ENCODE measurements around the gene FLT4. TPM values are rescaled to one million over a fixed set of nuclear protein-coding genes. Genes with fewer than 3 reads are reported as not detected.

Gene FLT4
- total and polyA plus RNA-seq, 2 donors (not counting 1 experiment from before 2014, with no cell fraction given): 0.01 TPM; not detected in 1

DNA sequence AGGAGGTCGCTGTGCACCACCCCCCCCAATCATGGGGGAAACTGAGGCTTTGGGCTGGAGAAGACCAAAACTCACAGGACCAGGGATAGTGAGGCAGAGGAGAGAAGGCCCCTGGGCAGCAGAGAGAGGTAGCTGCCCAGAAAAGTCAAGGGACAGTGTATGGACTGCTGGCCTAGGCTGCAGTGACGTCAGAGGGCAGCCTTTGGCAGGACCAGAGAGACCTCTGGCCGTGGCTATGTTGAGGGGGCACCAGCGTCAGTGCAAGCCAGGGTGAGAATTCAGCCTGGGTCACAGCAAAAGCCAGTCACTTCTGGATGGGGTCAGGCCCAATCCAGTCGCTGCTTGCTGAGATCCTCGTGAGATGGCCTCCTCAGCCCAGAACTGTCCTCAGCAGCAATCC is 26.5 kb downstream of the FLT4 start:
- H3K9me3 Mint-ChIP-seq (ENCODE audit: insufficient read depth): no peaks in the 10 kb centered on the region
- no peak for TF ChIP-seq EZH2 (IDR thresholded peaks at IDR 0.05; ENCODE audit: borderline replicate concordance, insufficient read depth, low read depth, low read length, poor library complexity, severe bottlenecking)
- TF ChIP-seq, protein P1, sequence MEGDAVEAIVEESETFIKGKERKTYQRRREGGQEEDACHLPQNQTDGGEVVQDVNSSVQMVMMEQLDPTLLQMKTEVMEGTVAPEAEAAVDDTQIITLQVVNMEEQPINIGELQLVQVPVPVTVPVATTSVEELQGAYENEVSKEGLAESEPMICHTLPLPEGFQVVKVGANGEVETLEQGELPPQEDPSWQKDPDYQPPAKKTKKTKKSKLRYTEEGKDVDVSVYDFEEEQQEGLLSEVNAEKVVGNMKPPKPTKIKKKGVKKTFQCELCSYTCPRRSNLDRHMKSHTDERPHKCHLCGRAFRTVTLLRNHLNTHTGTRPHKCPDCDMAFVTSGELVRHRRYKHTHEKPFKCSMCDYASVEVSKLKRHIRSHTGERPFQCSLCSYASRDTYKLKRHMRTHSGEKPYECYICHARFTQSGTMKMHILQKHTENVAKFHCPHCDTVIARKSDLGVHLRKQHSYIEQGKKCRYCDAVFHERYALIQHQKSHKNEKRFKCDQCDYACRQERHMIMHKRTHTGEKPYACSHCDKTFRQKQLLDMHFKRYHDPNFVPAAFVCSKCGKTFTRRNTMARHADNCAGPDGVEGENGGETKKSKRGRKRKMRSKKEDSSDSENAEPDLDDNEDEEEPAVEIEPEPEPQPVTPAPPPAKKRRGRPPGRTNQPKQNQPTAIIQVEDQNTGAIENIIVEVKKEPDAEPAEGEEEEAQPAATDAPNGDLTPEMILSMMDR (IDR thresholded peaks at IDR 0.05): no peak
- H3K36me3 ChIP-seq (replicated peaks in 1 of 2; ENCODE audit: control extremely low read depth in 1 of 2, control insufficient read depth in 1 of 2, extremely low read depth in 1 of 2, insufficient read depth in 2 of 2, low read length in 1 of 2): no peaks in the 10 kb centered on the region
- DNase-seq (no peak), ATAC-seq (ENCODE audit: low read depth) (no peak)
- H3K4me1 Mint-ChIP-seq: peaks cover 2% of the 10 kb centered on the region
- no peaks in the 10 kb centered on the region for H4K20me1 ChIP-seq (ENCODE audit: control insufficient read depth, insufficient read depth, low read length, poor library complexity, severe bottlenecking)
- ChIA-PET CTCF (no interaction called here), POLR2A (no interaction called here)
- no peak overlapping the region for H3K4me2 ChIP-seq (replicated peaks; ENCODE audit: low read depth, low read length, poor library complexity, severe bottlenecking)
- 80% methylated on average over 6 of the region's 6 CpGs for WGBS (ENCODE audit: insufficient coverage)
- H3K27me3 Mint-ChIP-seq: no peaks in the 10 kb centered on the region
- H2AFZ ChIP-seq (ENCODE audit: insufficient read depth, low read depth, low read length, poor library complexity, severe bottlenecking): no peak overlapping the region
- no peak overlapping the region for H3K4me3 Mint-ChIP-seq
- H3K27ac ChIP-seq (ENCODE audit: low read length in 2 of 2): no peak overlapping the region
- intact Hi-C loops (cut with micrococcal nuclease): no loop called here
- no peak overlapping the region for H3K4me3 ChIP-seq (ENCODE audit: control extremely low read depth in 1 of 5, extremely low read depth in 1 of 5, insufficient read depth in 1 of 5, low read depth in 2 of 5, low read length in 4 of 5)
- no peaks in the 10 kb centered on the region for H3K27me3 ChIP-seq (replicated peaks in 1 of 4; ENCODE audit: control extremely low read depth in 1 of 4, control insufficient read depth in 3 of 4, insufficient read depth in 4 of 4, low read length in 3 of 4)
- H3K4me1 ChIP-seq (ENCODE audit: control insufficient read depth in 2 of 2, insufficient read depth in 2 of 2, low read length in 2 of 2): no peaks in the 10 kb centered on the region
- H3K79me2 ChIP-seq (ENCODE audit: control insufficient read depth, insufficient read depth, low read length): no peaks in the 10 kb centered on the region
- H3K9ac ChIP-seq (ENCODE audit: low read length): no peak overlapping the region
- no peak overlapping the region for H3K27ac Mint-ChIP-seq
- peaks cover 0 to 2% (median 0%) of the 10 kb centered on the region in 3 donors for H3K9me3 ChIP-seq (ENCODE audit: control extremely low read depth in 1 of 3, control insufficient read depth in 2 of 3, insufficient read depth in 1 of 3, low read length in 2 of 3)

DNA sequence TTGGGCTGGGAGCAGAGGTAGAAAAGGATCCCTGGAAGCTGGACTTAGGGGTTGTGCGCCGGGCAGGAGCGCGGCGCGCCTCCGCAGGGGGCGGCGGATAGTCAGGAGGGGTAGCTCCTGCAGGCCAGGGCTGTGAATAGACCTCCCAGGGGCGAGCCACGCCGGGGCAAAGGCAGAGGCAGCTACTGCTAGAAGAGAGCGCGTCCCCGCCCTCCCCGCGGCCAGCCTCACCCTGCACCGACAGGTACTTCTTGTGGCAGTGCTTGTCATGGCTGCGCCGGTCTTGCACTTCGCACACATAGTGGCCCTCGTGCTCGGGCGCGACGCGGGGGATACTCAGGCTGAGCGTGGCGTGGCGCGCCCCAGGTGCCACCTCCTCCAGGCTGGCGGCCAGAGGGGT is 28.1 kb downstream of the FLT4 start:
- no peak overlapping the region for H3K27ac Mint-ChIP-seq
- peaks cover 2% of the 10 kb centered on the region for H3K4me1 Mint-ChIP-seq
- peaks cover 0 to 2% (median 0%) of the 10 kb centered on the region in 3 donors for H3K9me3 ChIP-seq (ENCODE audit: control extremely low read depth in 1 of 3, control insufficient read depth in 2 of 3, insufficient read depth in 1 of 3, low read length in 2 of 3)
- no peak overlapping the region for H3K4me3 ChIP-seq (ENCODE audit: control extremely low read depth in 1 of 5, extremely low read depth in 1 of 5, insufficient read depth in 1 of 5, low read depth in 2 of 5, low read length in 4 of 5)
- no peaks in the 10 kb centered on the region for H3K27me3 Mint-ChIP-seq
- no peaks in the 10 kb centered on the region for H4K20me1 ChIP-seq (ENCODE audit: control insufficient read depth, insufficient read depth, low read length, poor library complexity, severe bottlenecking)
- no peaks in the 10 kb centered on the region for H3K36me3 ChIP-seq (replicated peaks in 1 of 2; ENCODE audit: control extremely low read depth in 1 of 2, control insufficient read depth in 1 of 2, extremely low read depth in 1 of 2, insufficient read depth in 2 of 2, low read length in 1 of 2)
- no peak overlapping the region for H2AFZ ChIP-seq (ENCODE audit: insufficient read depth, low read depth, low read length, poor library complexity, severe bottlenecking)
- H3K9me3 Mint-ChIP-seq (ENCODE audit: insufficient read depth): no peaks in the 10 kb centered on the region
- peaks cover 0 to 3% (median 0%) of the 10 kb centered on the region in 4 experiments for H3K27me3 ChIP-seq (replicated peaks in 1 of 4; ENCODE audit: control extremely low read depth in 1 of 4, control insufficient read depth in 3 of 4, insufficient read depth in 4 of 4, low read length in 3 of 4)
- H3K4me3 Mint-ChIP-seq: no peak overlapping the region
- no peak for DNase-seq
- POLR2A ChIA-PET: no interaction called here
- no peak overlapping the region for H3K9ac ChIP-seq (ENCODE audit: low read length)
- no peak for ATAC-seq (ENCODE audit: low read depth)
- no peaks in the 10 kb centered on the region for H3K4me1 ChIP-seq (ENCODE audit: control insufficient read depth in 2 of 2, insufficient read depth in 2 of 2, low read length in 2 of 2)
- 97% methylated on average over 32 of the region's 32 CpGs for WGBS (ENCODE audit: insufficient coverage)
- H3K4me2 ChIP-seq (replicated peaks; ENCODE audit: low read depth, low read length, poor library complexity, severe bottlenecking): no peak overlapping the region
- no peak for TF ChIP-seq EZH2 (IDR thresholded peaks at IDR 0.05; ENCODE audit: borderline replicate concordance, insufficient read depth, low read depth, low read length, poor library complexity, severe bottlenecking)
- TF ChIP-seq, protein P1 (IDR thresholded peaks at IDR 0.05): no peak
- intact Hi-C loops (cut with micrococcal nuclease): no loop called here
- CTCF ChIA-PET: no interaction called here
- H3K79me2 ChIP-seq (ENCODE audit: control insufficient read depth, insufficient read depth, low read length): no peaks in the 10 kb centered on the region
- no peak overlapping the region for H3K27ac ChIP-seq (ENCODE audit: low read length in 2 of 2)
